Measurements from ENCODE around the gene AATF.

Gene AATF

GRCh38 chr17:36922175-36922574, 26.6 kb upstream of the AATF start:
- DNase-seq (ENCODE audit: extremely low read depth, low read depth): no peak
- no peak overlapping the region for H3K4me3 ChIP-seq (replicated peaks; ENCODE audit: low read depth, low read length)
- no peak for TF ChIP-seq CTCF (IDR thresholded peaks at IDR 0.05; ENCODE audit: low read depth, low read length, missing control alignments)

GRCh38 chr17:36923814-36924221, 24.9 kb upstream of the AATF start:
- no peak overlapping the region for H3K4me3 ChIP-seq (replicated peaks; ENCODE audit: low read depth, low read length)
- no peak for DNase-seq (ENCODE audit: extremely low read depth, low read depth)
- no peak for TF ChIP-seq CTCF (IDR thresholded peaks at IDR 0.05; ENCODE audit: low read depth, low read length, missing control alignments)

- no peak for DNase-seq (ENCODE audit: extremely low read depth, low read depth)
- TF ChIP-seq CTCF (IDR thresholded peaks at IDR 0.05; ENCODE audit: low read depth, low read length, missing control alignments): no peak
- no peak overlapping the region for H3K4me3 ChIP-seq (replicated peaks; ENCODE audit: low read depth, low read length)
Observed at GRCh38 chr17:36926226-36926625, 22.5 kb upstream of the AATF start.

- no peak for TF ChIP-seq CTCF (IDR thresholded peaks at IDR 0.05; ENCODE audit: low read depth, low read length, missing control alignments)
- H3K4me3 ChIP-seq (replicated peaks; ENCODE audit: low read depth, low read length): no peak overlapping the region
- no peak for DNase-seq (ENCODE audit: extremely low read depth, low read depth)
Observed at GRCh38 chr17:36926701-36927100, 22.1 kb upstream of the AATF start.

- H3K4me3 ChIP-seq (replicated peaks; ENCODE audit: low read depth, low read length): no peak overlapping the region
- TF ChIP-seq CTCF (IDR thresholded peaks at IDR 0.05; ENCODE audit: low read depth, low read length, missing control alignments): no peak
- no peak for DNase-seq (ENCODE audit: extremely low read depth, low read depth)
Observed at GRCh38 chr17:36928471-36929345, 20.0 kb upstream of the AATF start.

GRCh38 chr17:36929851-36930582, 18.7 kb upstream of the AATF start:
- no peak for TF ChIP-seq CTCF (IDR thresholded peaks at IDR 0.05; ENCODE audit: low read depth, low read length, missing control alignments)
- DNase-seq (ENCODE audit: extremely low read depth, low read depth): no peak
- H3K4me3 ChIP-seq (replicated peaks; ENCODE audit: low read depth, low read length): no peak overlapping the region

All from HFF-Myc (cell line).